Fibroblast of skin of back (primary cell): ENCODE data around the gene EZR. TPM values are rescaled to one million over a fixed set of nuclear protein-coding genes. Genes with fewer than 3 reads are reported as not detected.

Experiments used
- DNase-seq: peaks from one replicate; pipeline ENCODE4 v3.0.0-alpha.2; 2013
- polyA plus RNA-seq, 2 experiments: library from polyadenylated mRNA; unstranded; fragments of 120-200 nt; gene quantifications; one replicate each; pipeline ENCODE4 v1.2.1, GENCODE V29; 2013; ENCODE audit not compliant: insufficient read length in 2 of 2

Gene EZR
- polyA plus RNA-seq (2013, experiment 1 of 2; ENCODE audit: insufficient read length) = 129 TPM
- polyA plus RNA-seq (2013, experiment 2 of 2; ENCODE audit: insufficient read length) = 59.2 TPM

GRCh38 chr6:158819213-158819976, at the start of gene EZR:
Gene EZR, minus strand, starts transcription at chr6:158819368. Its CDS starts 1,275 bp downstream, at chr6:158818093.
- peak; percentile 69 for DNase-seq

- no peak for DNase-seq
These were observed 48.9 kb upstream of the EZR start for GRCh38 chr6:158868122-158868480.

- no peak for DNase-seq
These were observed 48.4 kb upstream of the EZR start for GRCh38 chr6:158867381-158868121.

DNA sequence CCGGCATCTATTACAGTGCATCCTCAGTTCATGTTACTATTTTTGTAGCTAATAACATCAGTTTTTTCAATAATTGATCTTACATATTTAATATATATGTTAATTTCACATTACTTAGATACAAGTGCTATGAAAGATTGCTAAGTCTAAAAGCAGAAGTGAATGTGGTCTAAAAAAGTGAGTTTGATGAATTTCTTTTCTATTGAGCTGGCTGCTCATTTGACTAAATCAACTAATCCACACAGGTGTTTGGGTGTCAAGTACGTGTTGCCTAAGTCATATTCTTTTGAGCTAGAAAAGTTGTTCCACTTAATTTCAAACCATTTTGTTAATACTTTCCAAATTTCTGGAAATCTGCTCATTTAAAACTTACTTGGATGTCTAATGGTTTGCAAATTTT, 46.6 kb upstream of the EZR start:
- no peak for DNase-seq

DNA sequence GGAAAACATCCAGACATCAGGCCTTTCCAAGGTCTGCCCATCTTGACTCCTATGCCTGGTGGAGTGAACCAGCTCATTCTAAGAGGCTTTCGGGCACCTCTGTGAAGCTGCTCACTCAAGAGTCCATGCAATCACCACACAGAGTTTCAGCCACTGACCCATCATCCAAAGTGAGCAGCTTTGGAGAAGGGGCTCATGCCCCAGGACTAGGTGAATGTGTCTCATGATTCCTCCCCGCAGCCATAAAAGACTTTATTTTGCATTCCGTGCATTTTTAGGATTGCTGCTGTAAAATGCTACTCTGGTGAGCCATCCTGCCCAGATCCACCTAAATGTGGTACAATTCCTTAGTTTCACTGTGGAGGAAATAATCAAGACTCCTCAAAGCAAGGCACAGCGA, 44.5 kb upstream of the EZR start:
- DNase-seq = peak; percentile 78

DNA sequence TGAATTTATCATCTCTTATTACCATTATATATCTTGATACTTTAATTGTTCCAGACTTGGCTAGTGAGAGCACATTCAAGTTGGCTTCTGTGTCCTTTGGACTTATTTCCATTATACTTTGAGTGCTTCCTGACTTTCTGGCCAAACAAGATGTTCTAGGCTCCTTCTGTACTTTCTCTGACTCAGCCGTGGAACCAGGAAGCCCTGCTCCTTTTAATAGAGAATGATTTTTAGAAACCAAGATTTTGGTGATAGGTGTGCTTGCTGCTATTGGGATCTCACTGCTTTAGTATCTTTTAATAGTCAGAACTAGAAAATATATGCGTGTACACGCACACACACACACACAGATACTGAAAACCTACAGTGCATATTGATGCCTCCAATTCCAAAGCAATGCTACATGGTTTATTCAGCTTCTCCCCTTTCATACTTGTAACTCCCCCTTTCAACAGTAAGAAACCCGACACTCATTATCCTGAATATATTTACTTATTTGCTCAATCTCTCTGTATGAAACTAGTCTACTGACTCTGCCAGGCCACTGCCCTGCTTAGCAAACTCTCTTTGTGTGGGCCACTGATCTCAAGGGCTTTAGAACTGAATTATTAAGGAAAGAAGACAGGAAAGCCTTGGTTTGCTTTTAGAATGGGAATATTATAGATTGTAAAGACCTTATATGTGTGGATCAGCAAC, 42.7 kb upstream of the EZR start:
- no peak for DNase-seq

DNA sequence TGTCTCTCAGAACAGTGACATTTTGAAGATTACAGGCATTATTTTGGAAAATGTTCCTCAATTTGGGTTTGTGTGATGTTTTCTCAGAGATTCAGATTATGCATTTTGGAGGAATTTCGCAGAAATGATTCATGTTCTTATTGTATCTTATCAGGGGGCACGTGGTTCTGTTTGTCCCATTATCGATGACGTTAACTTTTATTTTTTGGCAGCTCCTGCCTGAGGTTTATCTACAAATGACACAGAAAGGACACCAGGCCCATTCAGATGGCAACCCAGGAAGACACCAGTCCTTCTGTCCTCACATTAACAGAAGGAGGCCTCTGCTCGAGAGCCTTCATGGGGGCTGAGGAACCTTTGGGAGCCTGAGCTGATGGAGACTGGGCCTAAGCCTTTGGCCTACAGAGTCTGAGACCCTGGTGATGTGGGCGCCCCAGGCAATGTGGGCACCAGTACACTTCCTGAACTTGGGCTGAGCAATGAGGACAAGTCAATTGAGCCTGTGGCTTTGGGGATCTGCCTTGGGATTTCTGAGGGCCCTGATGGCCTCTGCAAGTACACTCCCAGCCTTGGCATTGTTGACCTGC, 41.2 kb upstream of the EZR start:
- no peak for DNase-seq

- DNase-seq = no peak
These were observed 37.1 kb upstream of the EZR start for GRCh38 chr6:158856261-158856660.

DNA sequence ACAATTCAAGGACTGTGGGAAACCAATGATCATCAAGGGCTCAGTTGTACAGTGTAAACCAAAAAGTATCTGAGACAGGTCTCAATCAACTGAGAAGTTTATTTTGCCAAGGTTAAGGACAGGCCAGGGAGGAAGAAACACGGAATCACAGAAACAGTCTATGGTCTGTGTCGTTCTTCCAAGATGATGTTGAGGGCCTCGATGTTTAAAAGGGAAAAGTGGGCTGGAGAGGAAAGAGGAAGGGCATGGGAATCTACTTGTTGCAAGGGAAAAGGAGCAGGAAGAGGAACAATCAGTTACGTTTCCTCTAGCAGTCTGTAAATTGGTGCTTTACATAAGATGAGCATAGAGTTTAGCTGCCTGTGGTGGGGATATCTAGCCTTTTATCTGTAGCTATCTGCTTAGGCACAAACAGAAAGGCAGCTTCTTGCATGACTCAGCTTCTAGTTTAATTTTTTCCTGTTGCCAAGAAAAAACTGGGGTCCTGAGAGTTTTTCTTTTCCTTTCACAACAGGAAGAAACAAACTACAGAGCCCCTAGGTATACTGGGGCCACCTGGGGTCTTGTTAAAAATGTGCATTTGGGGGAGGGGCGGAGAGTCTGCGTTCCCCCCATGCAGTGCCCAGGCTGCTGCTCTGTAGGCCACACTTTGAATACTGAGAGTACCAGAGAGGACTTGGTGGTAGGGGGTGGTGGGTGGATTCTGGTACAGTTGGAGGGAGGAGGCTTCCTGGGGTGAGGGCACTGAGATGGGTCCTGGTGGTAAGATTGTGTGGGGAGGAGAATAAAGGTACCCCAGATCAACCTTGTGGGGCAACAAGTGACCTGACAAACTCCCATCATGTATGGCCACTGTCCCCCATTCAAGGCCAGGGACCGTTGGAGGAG, 35.3 kb upstream of the EZR start:
- DNase-seq = peak; percentile 56

- DNase-seq = no peak
These were observed 34.7 kb upstream of the EZR start for GRCh38 chr6:158853880-158854213.

- peak; percentile 95 for DNase-seq
These were observed 34.1 kb upstream of the EZR start for GRCh38 chr6:158853072-158853879.

DNA sequence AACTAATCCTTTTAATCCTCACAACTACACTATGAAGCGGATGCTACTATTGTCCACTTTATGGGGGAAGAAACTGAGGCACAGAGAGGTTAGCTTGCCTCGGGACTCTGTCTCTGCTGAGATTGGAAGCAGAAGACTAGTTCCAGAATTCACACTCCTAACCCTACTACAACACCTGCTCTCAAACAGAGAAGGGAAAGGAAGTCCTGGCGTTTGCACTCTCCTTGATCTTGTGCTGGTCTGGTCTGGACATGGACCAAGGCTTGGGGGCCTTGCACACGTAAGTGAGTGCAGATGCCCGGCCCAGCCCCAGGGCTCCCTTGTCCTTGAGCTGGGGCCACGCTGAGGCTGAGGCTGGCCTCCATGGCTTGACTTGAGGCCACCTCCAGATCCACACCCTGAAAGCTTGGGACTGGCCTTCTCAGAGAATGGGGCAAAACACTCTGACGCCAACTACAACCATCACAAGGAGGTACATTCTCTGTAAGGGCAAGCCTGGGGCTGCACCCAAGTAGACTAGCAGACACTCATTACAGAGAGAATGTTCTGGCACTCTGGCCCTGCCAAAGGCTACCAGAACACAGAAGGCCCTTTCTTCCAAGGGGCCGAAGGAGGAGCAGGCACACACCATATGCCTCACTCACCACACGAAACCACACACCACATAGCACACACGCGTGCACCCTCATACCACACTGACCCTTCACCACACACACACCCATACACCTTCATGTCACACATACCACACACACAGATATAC, 33.3 kb upstream of the EZR start:
- no peak for DNase-seq

GRCh38 chr6:158850807-158851115, 31.6 kb upstream of the EZR start:
- DNase-seq = peak; percentile 48

GRCh38 chr6:158849899-158850806, 31.0 kb upstream of the EZR start:
- DNase-seq = peak; percentile 99

DNA sequence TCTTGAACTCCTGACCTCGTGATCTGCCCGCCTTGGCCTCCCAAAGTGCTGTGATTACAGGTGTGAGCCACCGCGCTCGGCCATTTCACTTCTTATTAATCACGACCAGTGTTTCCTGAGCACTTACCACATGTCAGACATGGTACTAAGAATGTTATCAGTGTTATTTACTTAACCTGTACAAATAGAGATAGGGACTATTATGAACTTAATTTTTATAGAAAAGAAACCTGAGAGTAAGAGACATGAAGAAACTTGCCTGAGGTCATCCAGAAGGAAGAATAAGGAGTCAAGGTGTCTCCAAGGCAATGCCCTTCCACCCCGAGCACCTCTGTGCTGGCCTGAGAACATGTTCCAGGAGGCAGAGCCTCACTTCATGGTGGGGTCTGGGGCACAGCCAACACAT, 29.3 kb upstream of the EZR start:
- no peak for DNase-seq

DNA sequence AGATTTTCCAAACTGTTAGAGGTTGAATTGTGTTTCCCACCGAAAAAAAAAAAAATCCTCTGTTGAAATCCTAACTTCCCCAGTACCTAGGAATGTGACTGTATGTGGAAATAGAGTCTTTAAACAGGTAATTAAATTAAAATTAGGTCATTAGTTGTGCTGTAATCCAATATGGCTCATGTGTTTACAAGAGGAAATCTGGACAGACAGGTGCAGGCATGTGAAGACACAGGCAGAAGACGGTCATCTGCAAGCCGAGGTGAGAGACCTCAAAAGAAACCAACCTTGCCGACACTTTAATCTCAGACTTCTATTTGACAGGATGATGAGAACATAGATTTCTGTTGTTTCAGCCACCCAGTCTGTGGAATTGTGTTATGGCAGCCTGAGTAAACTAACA, 28.6 kb upstream of the EZR start:
- DNase-seq = no peak

DNA sequence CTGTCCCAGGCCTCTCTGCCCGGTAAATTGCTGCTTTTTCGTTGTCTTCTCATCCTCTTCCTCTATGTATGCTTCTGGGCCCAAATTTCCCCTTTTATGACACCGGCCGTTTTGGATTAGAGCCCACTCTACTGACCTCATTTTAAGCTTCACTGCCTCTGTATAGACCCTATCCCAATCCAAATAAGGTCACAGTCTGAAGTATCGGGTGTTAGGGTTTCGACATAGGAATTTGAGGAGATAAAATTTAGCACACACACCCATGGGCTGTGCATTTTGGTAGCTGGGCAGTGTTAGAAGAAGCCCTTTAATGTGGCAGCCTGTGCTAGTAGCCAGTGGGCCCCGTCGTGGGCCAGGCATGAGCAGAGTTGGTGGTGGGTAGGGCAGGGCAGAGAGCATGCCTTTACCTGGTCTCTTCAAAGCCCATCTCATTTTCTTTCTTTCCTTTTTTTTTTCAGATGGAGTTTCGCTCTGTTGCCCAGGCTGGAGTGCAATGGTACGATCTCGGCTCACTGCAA, 27.9 kb upstream of the EZR start:
- DNase-seq = no peak

- DNase-seq = no peak
These were observed 24.8 kb upstream of the EZR start for GRCh38 chr6:158843751-158844683.
